Transverse colon (tissue), 4 donors: Measurements from ENCODE around the gene KIAA2012.

Source experiments
- CTCF ChIP-seq, 5 experiments: fragments of 200-600 bp in 3 of 5; fragments of 450-650 bp in 2 of 5; sonication (generic) in 3 of 5; IDR thresholded peaks; 1 replicate in 2 of 5; 2 replicates in 3 of 5; pipeline ENCODE4 v1.5.1; 2016 to 2017; ENCODE audit warnings: antibody characterized with exemption in 5 of 5, inconsistent platforms in 3 of 5, mild to moderate bottlenecking in 2 of 5, moderate library complexity in 1 of 5
- POLR2A ChIP-seq: fragments of 450-650 bp; IDR thresholded peaks from one replicate; pipeline ENCODE4 v1.6.1; 2016; ENCODE audit warnings: antibody characterized with exemption, mild to moderate bottlenecking, moderate library complexity
- POLR2AphosphoS5 ChIP-seq, 3 donors: sonication (generic); formaldehyde crosslinking; IDR thresholded peaks; one replicate each; pipeline ENCODE4 v1.6.1; 2016; ENCODE audit warnings: antibody characterized with exemption in 3 of 3

- TF ChIP-seq POLR2AphosphoS5 (IDR thresholded peaks at IDR 0.05) = no peak
- no peak for TF ChIP-seq CTCF (IDR thresholded peaks at IDR 0.05)
- no peak for TF ChIP-seq POLR2A
Observed at GRCh38 chr2:202193305-202193704, 120.2 kb downstream of the KIAA2012 start.
